HT1080 (cell line): ENCODE data around the gene ZBTB47. TPM values are rescaled to one million over a fixed set of nuclear protein-coding genes. Genes with fewer than 3 reads are reported as not detected.

Experiments
- DNase-seq: peaks from one replicate; pipeline ENCODE4 v3.0.0-alpha.2; 2015; ENCODE audit warnings: low read depth
- total RNA-seq: library from RNA; depleted of rRNA; stranded (reverse); fragments of >200 nt; shearing (Covaris generic); gene quantifications from 2 replicates; pipeline ENCODE4 v1.2.3, GENCODE V29; 2014

ZBTB47 gene
- total RNA-seq, 1 experiment from 2014 or later: 16.4 TPM

DNA sequence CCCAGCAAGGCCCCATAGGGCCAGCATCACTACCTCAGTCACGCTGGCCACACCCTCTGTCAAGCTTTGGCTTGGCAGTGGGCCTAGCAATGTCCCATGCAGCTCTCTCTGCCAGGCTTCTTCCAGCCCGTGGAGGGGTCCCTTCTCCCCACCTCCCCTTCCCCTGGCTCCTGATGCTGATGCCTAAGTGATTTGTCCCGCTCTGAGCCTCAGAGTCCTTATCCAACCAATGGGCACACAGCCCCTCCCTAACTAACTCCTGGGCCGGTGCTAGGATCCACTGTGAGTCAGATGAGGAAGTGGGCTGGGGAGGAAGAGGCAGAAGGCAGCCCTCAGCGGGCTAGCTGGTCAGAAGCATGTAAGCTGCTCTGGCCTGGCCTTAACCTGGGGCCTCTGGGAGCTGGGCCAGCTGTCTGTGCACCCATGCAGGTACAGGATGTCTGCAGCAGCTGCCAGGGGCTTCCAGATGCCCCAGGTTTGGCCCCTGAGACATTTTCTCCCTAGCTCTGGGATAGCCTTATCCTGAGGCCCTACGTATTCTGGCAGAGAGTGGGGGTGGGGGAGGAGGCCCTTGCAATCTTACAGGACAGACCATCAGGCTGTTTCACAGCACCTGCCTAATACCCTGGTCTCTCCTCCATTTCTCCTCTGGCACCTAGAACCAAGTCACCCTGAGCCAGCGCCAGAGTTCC is 740 bp upstream of the ZBTB47 start:
- DNase-seq: peak; percentile 93

DNA sequence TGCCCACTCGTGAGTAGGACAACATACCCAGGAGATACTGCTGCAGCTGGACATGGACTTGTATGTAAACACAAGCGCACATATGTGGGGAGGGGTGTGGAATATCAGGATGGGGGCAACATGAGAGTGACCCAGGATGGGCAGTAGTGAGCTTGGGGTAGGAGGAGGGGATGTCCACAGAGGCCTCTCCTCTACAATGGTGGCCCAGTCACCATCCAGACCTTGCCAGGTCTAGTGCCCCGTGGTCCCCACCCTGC is 266 bp upstream of the ZBTB47 start:
- peak; percentile 21 for DNase-seq

DNA sequence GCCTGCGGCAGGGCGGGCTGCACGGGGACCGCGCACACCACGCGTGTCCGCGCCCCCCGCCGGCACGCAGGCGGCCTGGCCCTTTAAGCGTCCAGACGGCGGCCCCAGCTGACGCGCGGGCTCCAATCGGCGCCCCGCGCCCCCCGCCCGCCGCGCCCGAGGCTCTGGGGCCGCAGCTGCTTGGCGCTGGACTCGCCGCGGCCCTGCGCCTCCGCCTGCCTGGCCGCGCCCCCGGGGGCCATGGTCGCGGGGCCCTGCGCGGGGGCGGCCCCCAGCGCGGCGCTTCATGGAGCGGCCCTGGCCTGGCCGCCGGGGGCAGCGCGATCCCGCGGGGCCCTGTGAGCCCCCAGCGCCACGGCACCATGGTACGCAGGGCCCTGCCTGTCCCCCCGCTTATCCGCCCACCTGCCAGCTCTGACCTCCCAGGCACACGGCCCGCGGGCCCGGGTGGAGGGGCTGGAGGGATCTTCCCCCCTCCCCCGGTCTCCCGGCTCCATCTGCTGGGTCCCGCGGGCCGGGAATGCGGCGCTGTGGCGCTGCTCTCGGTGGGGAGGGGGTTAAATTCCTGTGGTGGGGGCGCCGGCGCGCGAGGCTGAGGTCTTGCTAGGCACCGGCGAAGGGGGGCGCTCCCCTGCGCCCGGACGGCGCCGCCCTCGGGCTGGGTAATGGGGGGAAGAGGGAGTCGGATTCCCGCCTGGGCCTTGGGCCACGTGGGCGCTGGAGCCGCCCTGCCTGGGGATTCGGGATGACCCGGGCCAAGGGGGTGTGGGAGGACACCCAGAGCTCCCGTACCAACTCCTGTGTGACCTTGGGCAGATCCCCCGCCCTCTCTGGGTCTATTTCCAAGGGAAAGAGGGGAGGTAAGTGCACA is 1.1 kb downstream of the ZBTB47 start:
- DNase-seq: peak; percentile 50

DNA sequence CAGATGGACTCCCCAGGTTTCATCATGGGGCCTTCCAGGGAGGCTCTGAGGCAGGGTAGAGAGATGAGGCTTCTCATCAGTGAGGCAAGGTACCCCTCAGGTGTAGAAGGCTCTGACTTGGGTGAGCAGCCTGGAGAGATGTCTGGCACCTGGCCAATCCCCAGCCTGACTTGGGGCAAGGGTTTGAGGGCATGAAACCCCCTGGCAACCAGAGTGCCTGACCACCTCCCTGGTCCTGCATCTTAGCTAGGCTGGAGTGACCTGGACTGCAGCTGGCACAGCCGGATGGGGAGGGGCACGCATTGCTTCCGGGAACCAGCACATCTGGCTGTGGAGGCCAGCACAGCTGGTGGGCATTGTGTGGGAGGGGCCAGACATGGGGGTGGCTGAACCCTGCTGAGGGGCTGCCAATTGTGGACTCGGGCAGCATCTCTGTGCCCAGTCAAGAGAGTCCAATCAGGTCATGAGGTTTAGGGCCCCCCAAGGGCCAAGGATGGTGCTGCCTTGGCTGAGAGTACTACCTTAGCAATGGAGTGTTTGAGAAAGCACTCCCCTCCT is 1.9 kb downstream of the ZBTB47 start:
- DNase-seq: no peak

DNA sequence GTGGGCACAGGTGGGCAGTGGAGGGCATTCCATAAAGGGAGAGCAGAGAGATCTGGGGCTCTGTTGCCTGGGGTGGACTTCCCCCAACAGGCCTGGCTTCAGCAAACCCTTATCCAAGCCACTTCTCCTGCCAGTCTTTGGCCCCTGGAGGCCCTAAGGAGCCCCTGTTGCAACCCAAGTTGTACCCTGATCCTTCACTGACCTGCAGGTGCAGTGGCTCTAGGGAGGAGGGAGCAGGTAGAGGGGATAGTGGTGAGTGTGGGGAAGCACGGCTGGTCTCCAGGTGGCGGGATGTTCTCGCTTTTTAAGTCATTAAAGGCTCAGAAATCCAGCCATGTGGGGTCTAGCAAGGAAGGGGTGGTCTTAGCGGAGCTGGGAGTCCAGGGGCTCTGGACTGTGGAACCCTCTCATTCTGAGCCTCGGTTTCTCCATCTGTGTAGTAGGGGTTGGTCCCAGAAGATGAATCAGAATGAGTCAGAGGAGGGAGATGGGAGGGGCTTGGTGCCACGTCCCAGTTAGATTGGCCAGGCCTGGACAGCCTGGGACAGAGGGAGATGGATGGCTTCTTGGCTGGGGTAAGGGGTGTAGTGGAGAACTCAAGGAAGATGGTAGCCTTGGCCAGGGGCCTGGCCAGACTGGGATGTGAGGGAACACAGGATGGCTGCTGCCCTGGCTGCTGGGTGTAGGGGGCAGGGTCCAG is 2.6 kb downstream of the ZBTB47 start:
- DNase-seq: peak; percentile 51

DNA sequence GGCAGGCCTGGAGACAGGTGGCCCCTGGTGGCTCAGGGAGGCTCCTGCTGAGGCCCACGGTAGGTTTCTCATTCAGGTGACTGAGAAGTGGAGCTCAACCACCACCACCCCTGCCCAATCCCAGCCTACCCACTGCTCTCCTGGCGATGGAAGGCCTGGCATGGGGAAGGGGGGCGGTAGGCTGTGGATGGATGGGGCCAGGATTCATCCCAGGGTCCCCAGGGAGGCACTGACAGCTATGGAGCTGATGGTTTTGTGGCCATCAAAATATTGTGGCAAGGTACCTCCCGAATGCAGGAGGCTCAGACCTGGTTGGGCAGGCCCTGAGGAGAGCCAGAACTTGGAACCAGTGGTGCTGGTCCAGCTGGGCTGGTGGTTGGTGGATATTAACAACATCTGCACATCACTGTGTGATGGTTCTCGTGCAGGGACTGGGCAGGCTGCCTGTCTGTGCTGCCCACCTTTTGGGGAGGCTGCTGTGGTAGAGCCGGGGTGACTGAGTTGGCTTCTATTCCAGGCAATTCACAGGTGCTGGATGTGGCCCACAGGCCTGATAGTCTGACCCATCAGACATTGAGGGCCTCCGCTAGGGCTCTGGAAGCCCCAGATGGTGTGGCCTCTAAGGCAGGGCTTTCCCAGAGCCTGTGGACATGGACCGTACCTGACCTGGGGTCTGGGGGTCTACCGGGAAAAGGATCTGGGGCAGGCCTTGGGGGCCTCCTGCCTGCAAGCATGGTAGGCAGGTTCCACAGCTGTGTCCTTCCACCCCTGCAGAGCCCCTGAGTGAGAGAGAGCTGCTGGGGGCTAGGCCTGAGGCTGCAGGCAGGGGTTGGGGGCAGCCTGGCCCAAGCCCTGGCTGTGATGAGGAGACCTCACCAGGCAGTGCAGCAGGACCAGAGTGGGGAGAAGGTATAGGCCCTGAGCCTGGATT is 3.4 kb downstream of the ZBTB47 start:
- no peak for DNase-seq

DNA sequence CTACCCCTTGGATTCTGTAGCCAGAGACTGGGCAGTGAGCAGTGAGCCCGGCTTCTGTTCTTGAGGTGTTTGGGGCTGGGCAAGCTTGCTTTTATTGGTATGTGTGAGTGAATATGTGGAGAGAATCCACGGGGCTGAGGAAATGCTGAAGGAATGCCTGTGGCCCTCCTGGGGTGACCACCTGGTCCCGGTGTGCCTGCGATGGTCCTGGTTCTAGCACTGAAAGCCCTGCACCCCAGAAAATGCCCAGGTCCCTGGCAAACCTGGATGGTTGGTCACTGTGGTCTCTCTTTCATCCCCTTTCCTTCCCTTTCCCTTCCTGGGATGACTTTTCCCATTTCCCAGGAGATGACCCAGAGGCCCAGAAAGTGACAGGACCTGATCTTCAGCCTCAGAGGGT is 4.2 kb downstream of the ZBTB47 start:
- no peak for DNase-seq

DNA sequence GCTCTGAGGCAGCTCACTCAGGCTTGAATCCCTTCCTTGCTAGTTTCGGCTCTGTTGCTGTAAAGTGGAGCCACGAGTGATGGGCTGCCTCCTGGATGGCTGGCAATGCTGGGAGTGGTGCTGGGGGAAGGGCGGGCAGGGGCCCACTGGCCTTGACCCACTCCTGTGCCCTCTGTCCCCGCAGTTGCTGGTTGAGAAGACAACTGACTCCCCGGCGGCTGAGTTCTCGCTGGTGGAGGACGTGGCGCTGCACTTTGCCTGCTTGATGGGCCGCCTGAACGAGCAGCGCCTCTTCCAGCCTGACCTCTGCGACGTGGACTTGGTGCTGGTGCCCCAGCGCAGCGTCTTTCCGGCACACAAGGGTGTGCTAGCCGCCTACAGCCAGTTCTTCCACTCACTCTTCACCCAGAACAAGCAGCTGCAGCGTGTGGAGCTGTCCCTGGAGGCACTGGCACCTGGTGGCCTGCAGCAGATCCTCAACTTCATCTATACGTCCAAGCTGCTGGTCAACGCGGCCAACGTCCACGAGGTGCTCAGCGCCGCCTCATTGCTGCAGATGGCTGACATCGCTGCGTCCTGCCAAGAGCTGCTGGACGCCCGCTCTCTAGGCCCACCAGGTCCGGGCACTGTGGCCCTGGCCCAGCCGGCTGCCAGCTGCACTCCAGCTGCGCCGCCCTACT is 4.7 kb downstream of the ZBTB47 start:
- DNase-seq: no peak

DNA sequence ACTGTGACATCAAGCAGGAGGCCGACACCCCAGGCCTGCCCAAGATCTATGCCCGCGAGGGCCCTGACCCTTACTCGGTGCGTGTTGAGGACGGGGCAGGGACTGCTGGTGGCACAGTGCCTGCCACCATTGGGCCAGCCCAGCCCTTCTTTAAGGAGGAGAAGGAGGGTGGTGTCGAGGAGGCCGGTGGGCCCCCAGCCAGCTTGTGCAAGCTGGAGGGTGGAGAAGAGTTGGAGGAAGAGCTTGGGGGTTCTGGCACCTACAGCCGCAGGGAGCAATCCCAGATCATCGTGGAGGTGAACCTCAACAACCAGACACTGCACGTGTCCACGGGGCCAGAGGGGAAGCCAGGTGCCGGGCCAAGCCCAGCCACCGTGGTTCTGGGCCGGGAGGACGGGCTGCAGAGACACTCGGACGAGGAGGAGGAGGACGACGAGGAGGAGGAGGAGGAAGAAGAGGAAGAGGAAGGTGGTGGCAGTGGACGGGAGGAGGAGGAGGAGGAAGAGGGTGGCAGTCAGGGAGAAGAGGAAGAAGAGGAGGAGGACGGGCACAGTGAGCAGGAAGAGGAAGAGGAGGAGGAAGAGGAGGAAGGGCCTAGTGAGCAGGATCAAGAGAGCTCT is 5.4 kb downstream of the ZBTB47 start:
- DNase-seq: no peak

DNA sequence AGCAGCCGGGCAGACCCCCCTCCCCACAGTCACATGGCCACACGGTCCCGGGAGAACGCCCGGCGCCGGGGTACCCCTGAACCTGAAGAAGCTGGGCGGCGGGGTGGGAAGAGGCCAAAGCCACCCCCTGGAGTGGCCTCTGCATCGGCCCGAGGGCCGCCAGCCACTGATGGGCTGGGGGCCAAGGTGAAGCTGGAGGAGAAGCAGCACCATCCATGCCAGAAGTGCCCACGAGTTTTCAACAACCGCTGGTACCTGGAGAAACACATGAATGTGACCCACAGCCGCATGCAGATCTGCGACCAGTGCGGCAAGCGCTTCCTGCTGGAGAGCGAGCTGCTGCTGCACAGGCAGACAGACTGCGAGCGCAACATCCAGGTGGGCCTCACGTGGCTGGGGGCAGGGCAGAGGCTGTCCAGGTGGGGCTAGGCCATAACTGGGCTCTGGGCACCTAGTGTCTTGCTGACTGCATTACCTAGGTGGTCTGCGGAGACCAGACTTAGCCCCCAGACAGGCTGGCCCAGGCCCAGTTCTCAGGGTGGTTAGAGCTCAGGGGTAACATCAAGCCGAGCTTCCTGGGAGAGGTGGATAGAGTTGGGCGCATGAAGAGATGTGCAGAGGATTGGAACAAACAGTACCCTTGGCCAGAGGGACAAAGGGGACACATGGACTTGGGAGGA is 6.1 kb downstream of the ZBTB47 start:
- DNase-seq: no peak

DNA sequence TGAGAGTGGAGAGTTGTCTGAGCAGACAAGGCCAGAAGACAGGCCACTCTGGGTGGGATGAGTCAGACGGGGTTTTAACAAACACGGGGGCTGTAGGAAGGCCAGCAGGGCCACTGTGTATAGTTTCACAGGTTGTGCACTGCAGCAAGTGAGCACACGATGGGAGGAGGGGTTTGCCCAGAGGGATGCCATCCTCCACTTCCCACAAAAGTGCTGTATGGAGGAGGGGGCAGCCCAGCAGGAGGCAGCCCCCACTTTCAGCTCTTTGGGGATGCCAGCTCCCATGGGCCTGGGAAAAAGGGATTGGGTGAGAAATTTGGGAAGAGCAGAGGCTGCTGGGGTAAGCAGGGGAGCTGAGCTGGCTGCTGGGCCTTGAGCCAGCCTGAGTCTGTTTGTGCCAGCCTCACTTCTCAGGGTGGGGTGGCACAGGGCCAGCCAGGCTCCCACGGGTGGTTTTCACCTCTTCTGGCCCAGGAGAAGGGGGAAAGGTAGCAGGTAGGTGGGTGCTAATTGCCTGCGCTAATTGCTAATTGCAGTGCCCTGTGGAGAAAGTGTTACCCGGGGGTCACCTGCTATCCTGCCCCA is 6.7 kb downstream of the ZBTB47 start:
- no peak for DNase-seq

DNA sequence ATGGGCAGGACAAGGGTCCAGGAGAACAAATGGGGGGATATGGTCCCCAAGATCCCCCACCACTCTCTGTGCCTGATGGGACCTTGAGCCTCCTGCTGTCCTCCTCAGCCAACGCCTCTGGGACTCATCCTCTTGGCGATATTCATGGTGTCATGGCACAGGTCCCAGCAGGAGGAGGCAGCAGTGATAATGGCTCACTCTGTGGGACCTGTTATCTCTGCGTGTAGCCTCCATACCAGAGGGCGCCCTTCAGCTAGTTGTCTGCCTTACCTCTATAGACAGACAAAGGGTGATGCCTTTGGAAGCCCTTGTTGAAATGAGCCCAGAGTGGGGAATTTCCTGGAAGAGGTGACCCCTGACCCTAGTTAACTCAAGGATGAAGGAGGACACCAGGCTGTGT is 7.4 kb downstream of the ZBTB47 start:
- DNase-seq: peak; percentile 35

DNA sequence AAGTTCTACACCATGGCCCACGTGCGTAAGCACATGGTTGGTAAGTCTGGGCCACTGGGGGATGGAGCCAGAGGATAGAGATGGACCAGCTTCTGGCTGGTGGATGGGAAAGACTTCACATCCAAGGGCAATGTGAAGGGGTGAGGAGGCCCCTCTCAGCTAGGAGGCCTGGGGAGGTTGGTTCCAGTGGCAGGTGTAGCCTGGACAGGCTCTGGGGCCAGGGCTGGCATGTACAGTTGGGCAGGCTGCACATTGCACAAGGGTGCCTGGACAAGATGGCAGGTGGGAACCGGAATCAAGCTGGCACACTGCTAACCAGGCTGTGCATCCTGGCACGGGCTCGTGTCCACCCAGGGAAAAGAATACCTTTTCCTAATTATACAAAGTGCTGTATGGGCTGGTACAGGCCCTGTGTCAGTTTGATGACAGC is 8.1 kb downstream of the ZBTB47 start:
- DNase-seq: no peak

DNA sequence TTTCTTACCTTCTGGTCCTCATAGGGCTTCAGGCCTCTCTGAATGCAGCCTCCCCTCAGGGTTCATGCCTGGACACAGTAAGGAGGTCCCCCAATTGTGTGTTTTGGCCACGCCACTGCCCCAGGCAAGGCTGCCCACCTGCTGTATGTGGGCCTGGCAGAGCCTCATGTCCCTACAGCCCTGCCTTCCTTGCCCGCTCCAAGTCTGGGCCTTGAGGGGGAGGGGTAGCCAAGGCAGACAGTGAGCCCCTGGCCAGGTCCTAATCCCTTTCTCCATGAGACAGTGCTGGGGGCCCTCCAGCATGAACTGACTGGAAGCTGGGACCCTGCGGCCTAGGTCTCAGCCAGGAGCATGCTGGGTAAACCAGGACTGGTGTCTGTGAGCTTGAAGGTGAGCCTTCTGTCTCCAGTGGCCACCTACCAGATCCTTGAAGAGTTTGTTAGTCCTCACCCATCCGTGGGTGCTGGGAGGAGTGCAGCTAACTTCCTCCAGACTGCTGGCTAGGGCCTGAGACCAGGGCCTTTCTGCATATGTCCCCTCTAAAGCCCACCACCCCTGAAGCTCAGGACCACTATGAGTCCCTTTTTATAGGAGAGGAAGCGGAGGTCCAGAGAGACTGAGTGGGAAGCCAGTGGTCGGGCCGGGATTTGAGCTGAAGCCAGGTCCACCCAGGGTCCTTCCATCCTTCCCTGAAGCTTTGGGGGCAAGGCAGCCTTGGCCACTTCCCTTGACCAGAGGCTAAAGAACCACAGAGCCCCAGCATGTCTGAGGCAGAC is 8.7 kb downstream of the ZBTB47 start:
- no peak for DNase-seq

DNA sequence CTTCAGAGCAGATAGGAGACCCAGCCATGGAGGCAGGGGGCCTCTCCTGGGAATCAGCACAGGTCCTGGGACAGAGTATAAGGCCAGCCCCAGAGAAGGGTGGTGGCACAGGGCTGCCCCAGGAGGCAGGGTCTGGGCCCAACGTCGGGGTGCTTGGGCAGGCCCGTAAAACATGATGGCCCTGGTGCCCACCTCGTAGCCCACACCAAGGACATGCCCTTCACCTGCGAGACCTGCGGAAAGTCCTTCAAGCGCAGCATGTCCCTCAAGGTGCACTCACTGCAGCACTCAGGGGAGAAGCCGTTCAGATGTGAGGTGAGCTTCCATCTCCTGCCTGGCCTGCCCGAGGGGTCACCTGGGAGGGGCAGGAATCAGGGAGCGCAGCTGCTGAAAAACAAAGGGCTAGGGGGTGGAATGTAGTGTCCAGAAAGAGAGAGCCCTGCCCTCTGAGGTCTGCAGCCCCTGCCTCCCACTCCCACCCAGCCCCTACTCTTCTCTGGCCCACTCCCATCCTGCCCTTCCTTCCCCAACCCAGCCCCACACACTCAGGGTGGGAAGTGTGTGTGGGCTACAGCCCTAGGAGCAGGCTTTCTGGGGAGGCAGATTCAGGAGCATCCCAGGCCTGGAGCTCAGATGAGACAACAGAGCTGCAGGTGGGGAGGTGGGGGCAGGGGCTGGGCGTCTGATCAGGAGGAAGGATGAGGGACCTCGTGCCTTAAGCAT is 9.5 kb downstream of the ZBTB47 start:
- no peak for DNase-seq

DNA sequence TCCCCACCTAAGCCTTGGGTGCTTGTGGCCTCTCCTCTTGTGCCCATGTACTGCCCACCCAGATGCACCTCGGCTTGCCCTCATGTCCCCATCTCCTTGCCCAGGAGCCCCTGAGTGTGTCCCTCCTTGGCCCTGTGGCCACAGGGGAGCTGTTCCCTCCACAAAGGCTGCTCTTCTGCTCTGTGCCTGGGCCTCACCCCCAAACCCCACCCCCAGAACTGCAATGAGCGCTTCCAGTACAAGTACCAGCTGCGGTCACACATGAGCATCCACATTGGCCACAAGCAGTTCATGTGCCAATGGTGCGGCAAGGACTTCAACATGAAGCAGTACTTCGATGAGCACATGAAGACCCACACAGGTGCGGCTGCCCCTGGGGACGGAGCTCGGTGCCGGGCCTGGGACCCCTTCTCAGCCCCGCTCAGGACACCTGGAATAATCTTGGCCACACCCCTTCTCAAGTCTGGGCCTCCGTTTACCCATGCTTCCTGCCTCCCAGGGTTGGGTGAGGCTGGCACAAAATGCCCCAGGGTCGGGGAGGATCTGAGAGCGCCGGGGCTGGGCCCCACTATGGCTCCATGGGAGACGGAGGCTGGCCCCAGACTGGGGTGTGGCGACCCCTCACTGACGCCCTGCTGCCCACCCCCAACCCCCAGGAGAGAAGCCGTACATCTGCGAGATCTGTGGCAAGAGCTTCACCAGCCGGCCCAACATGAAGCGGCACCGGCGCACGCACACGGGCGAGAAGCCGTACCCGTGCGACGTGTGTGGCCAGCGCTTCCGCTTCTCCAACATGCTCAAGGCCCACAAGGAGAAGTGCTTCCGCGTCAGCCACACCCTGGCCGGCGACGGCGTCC is 10.3 kb downstream of the ZBTB47 start:
- no peak for DNase-seq

DNA sequence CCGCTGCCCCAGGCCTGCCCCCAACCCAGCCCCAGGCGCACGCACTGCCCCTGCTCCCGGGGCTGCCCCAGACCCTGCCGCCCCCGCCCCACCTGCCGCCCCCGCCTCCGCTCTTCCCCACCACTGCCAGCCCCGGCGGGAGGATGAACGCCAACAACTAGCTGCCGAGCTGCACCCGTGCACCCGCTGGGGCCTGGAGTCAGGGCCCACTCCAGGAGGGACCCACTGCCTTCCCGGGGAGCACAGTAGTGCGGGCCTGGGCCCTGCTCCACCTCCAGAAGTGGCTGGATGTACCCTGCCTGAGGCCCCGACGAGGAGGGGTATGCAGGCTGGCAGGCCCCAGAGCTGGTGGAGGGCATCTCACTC is 10.9 kb downstream of the ZBTB47 start:
- no peak for DNase-seq
